GM12878 (cell line): ENCODE results near the gene P2RY11. TPM values are rescaled to one million over a fixed set of nuclear protein-coding genes. Genes with fewer than 3 reads are reported as not detected.

Source experiments
- BCL3 ChIP-seq: IDR thresholded peaks from 2 replicates; pipeline ENCODE4 v1.6.1; 2011; ENCODE audit warnings: borderline replicate concordance, low read depth, mild to moderate bottlenecking, moderate library complexity, low read length; ENCODE audit not compliant: insufficient read depth, poor library complexity, severe bottlenecking
- BHLHE40 ChIP-seq, 2 experiments: fragments of 450-650 bp in 1 of 2; IDR thresholded peaks; 2 replicates each; pipeline ENCODE4 v1.6.1; 2011 to 2017; ENCODE audit warnings: low read depth in 2 of 2, borderline replicate concordance in 1 of 2, improper control_type of control experiment in 1 of 2, low read length in 1 of 2, mild to moderate bottlenecking in 1 of 2
- CBFB ChIP-seq: IDR thresholded peaks from 2 replicates; pipeline ENCODE4 v1.6.1; 2016; ENCODE audit warnings: antibody characterized with exemption, low read depth
- CREB1 ChIP-seq: IDR thresholded peaks from 2 replicates; pipeline ENCODE4 v1.6.1; 2012; ENCODE audit warnings: low read depth, mild to moderate bottlenecking, inconsistent platforms
- CREM ChIP-seq: IDR thresholded peaks from 2 replicates; pipeline ENCODE4 v1.6.1; 2014; ENCODE audit warnings: antibody characterized with exemption, low read depth
- FOXM1 ChIP-seq: IDR thresholded peaks from 2 replicates; pipeline ENCODE4 v1.6.1; 2012; ENCODE audit warnings: low read depth, mild to moderate bottlenecking, inconsistent platforms, low read length, moderate library complexity
- HCFC1 ChIP-seq: fragments of 150-350 bp; IDR thresholded peaks from 2 replicates; pipeline ENCODE4 v1.6.1; 2014; ENCODE audit warnings: low read length
- MEF2A ChIP-seq: IDR thresholded peaks from 2 replicates; pipeline ENCODE4 v1.6.1; 2011; ENCODE audit warnings: low read depth, mild to moderate bottlenecking, low read length, moderate library complexity; ENCODE audit not compliant: insufficient read depth
- NFIC ChIP-seq: IDR thresholded peaks from 2 replicates; pipeline ENCODE4 v1.6.1; 2012; ENCODE audit warnings: low read depth, mild to moderate bottlenecking, inconsistent platforms, low read length, moderate library complexity
- POLR2A ChIP-seq: IDR thresholded peaks from 2 replicates; pipeline ENCODE4 v1.6.1; 2011; ENCODE audit warnings: low read depth, mild to moderate bottlenecking, low read length
- POLR2AphosphoS2 ChIP-seq: IDR thresholded peaks from 2 replicates; pipeline ENCODE4 v1.6.1; 2011; ENCODE audit warnings: low read depth, mild to moderate bottlenecking, low read length, improper control_type of control experiment, moderate library complexity
- REST ChIP-seq: IDR thresholded peaks from 2 replicates; pipeline ENCODE4 v1.6.1; 2012; ENCODE audit warnings: mild to moderate bottlenecking, low read depth, low read length
- SMAD1 ChIP-seq: fragments of 450-650 bp; IDR thresholded peaks from 2 replicates; pipeline ENCODE4 v1.6.1; 2018; ENCODE audit warnings: mild to moderate bottlenecking, low read depth; ENCODE audit not compliant: partially characterized antibody
- SUZ12 ChIP-seq: fragments of 200-600 bp; sonication (generic); IDR thresholded peaks from one replicate; pipeline ENCODE4 v1.6.1; 2018; ENCODE audit warnings: antibody characterized with exemption, mild to moderate bottlenecking; ENCODE audit not compliant: unreplicated experiment
- TCF12 ChIP-seq: IDR thresholded peaks from 2 replicates; pipeline ENCODE4 v1.6.1; 2011; ENCODE audit warnings: low read depth, mild to moderate bottlenecking, low read length
- TCF7 ChIP-seq: IDR thresholded peaks from 2 replicates; pipeline ENCODE4 v1.6.1; 2014; ENCODE audit warnings: antibody characterized with exemption, borderline replicate concordance
- ZBED1 ChIP-seq: IDR thresholded peaks from 2 replicates; pipeline ENCODE4 v1.6.1; 2016; ENCODE audit warnings: borderline replicate concordance
- polyA plus RNA-seq, 11 experiments: library from polyadenylated mRNA; depleted of rRNA in 4 of 11; unstranded in 6 of 11; stranded (reverse) in 5 of 11; fragments of >200 nt; fragmentation: Nextera tagmentation in 4 of 11; fragmentation: Illumina TruSeq in 1 of 11; extraction: Ambion mirVana in 4 of 11; extraction: Trizol in 1 of 11; gene quantifications; 1 replicate in 1 of 11; 2 replicates in 10 of 11; pipeline versions ENCODE4 v1.2.1 to v1.2.3, GENCODE V29; 2011 to 2016; ENCODE audit warnings: inconsistent platforms in 2 of 11, missing spikeins in 2 of 11, low read depth in 1 of 11
- total RNA-seq, 4 experiments: library from RNA; depleted of rRNA in 3 of 4; stranded (reverse); fragments of >200 nt in 3 of 4; fragmentation: Illumina TruSeq in 1 of 4; extraction: Trizol in 1 of 4; gene quantifications; 2 replicates each; pipeline versions ENCODE4 v1.2.1 to v1.2.3, GENCODE V29; 2013 to 2021
- TF ChIP-seq, protein P1 (sequence below): IDR thresholded peaks from 2 replicates; pipeline ENCODE4 v1.6.1; 2011; ENCODE audit warnings: mild to moderate bottlenecking, low read depth, low read length, moderate library complexity; ENCODE audit not compliant: insufficient replicate concordance
- TF ChIP-seq, protein P2 (sequence below): fragments of 150-350 bp; IDR thresholded peaks from 2 replicates; pipeline ENCODE4 v1.6.1; 2016; ENCODE audit warnings: low read depth, low read length

Gene P2RY11
- total and polyA plus RNA-seq, 10 of the 15 experiments (the other 5 are each of a cell fraction or from before 2014, with no cell fraction given): 0.14 to 46.5 (median 7.6) TPM

GRCh38 chr19:10114651-10115391 is 3.3 kb downstream of the P2RY11 start (continued):
- TF ChIP-seq REST (no peak), POLR2A (peak; percentile 89), BHLHE40 (IDR thresholded peaks at IDR 0.05; ENCODE audit: borderline replicate concordance in 1 of 2, low read depth in 2 of 2, low read length in 1 of 2) (0 out of 4 replicates have a peak, but pooled peaks of 1 of the 2 experiments have one; percentile 19), HCFC1 (no peak), ZBED1 (0 out of 2 replicates have a peak, but pooled peaks have one; percentile 39), BCL3 (peak; percentile 11), CREM (no peak; the same call in 1 of the 2 replicates), NFIC (no peak), CREB1 (no peak), FOXM1 (no peak), POLR2AphosphoS2 (peak; percentile 80; the same call in 1 of the 2 replicates), SUZ12 (no peak), TCF7 (no peak), TCF12 (0 out of 2 replicates have a peak, but pooled peaks have one; percentile 22), CBFB (0 out of 2 replicates have a peak, but pooled peaks have one; percentile 18), MEF2A (0 out of 2 replicates have a peak, but pooled peaks have one; percentile 4), SMAD1 (no peak)
- TF ChIP-seq, protein P1, sequence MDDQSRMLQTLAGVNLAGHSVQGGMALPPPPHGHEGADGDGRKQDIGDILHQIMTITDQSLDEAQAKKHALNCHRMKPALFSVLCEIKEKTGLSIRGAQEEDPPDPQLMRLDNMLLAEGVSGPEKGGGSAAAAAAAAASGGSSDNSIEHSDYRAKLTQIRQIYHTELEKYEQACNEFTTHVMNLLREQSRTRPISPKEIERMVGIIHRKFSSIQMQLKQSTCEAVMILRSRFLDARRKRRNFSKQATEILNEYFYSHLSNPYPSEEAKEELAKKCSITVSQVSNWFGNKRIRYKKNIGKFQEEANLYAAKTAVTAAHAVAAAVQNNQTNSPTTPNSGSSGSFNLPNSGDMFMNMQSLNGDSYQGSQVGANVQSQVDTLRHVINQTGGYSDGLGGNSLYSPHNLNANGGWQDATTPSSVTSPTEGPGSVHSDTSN: no peak
- TF ChIP-seq, protein P2, sequence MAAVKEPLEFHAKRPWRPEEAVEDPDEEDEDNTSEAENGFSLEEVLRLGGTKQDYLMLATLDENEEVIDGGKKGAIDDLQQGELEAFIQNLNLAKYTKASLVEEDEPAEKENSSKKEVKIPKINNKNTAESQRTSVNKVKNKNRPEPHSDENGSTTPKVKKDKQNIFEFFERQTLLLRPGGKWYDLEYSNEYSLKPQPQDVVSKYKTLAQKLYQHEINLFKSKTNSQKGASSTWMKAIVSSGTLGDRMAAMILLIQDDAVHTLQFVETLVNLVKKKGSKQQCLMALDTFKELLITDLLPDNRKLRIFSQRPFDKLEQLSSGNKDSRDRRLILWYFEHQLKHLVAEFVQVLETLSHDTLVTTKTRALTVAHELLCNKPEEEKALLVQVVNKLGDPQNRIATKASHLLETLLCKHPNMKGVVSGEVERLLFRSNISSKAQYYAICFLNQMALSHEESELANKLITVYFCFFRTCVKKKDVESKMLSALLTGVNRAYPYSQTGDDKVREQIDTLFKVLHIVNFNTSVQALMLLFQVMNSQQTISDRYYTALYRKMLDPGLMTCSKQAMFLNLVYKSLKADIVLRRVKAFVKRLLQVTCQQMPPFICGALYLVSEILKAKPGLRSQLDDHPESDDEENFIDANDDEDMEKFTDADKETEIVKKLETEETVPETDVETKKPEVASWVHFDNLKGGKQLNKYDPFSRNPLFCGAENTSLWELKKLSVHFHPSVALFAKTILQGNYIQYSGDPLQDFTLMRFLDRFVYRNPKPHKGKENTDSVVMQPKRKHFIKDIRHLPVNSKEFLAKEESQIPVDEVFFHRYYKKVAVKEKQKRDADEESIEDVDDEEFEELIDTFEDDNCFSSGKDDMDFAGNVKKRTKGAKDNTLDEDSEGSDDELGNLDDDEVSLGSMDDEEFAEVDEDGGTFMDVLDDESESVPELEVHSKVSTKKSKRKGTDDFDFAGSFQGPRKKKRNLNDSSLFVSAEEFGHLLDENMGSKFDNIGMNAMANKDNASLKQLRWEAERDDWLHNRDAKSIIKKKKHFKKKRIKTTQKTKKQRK: no peak
- TF ChIP-seq, all 136 proteins: peak for 11
